HPDE6-E6E7 (cell line): ENCODE results near the gene CBFA2T2.
"Not testable (repeated sequence)": the region's sequence is repeated elsewhere in the genome, so short reads cannot be mapped to it uniquely, and the experiment has no call there.

ENCODE experiments used
- DNase-seq: peaks from one replicate; pipeline ENCODE4 v3.0.0; 2011; ENCODE audit warnings: missing footprints; ENCODE audit errors: extremely low spot score

CBFA2T2 gene

GRCh38 chr20:33549229-33549999, 59.5 kb downstream of the CBFA2T2 start:
- no peak for DNase-seq

GRCh38 chr20:33551778-33552177, 61.9 kb downstream of the CBFA2T2 start:
- DNase-seq, result no peak

GRCh38 chr20:33552519-33552918, 62.6 kb downstream of the CBFA2T2 start:
- no peak for DNase-seq

GRCh38 chr20:33553516-33553915, 63.6 kb downstream of the CBFA2T2 start:
- no peak for DNase-seq

- DNase-seq, result peak; percentile 89
Observed at GRCh38 chr20:33554914-33555420, 65.1 kb downstream of the CBFA2T2 start.

GRCh38 chr20:33555755-33556154, 65.9 kb downstream of the CBFA2T2 start:
- no peak for DNase-seq

GRCh38 chr20:33556246-33556645, 66.3 kb downstream of the CBFA2T2 start:
- no peak for DNase-seq

- DNase-seq, result no peak
Observed at GRCh38 chr20:33558348-33559144, 68.7 kb downstream of the CBFA2T2 start.

GRCh38 chr20:33559212-33559611, 69.3 kb downstream of the CBFA2T2 start:
- no peak for DNase-seq

GRCh38 chr20:33560026-33560425, 70.1 kb downstream of the CBFA2T2 start:
- no peak for DNase-seq

- not testable (repeated sequence) for DNase-seq
Observed at GRCh38 chr20:33561053-33561452, 71.2 kb downstream of the CBFA2T2 start.

- peak; percentile 79 for DNase-seq
Observed at GRCh38 chr20:33561692-33562601, 72.1 kb downstream of the CBFA2T2 start.

- no peak for DNase-seq
Observed at GRCh38 chr20:33563788-33564187, 73.9 kb downstream of the CBFA2T2 start.

- DNase-seq, result no peak
Observed at GRCh38 chr20:33566781-33567603, 77.1 kb downstream of the CBFA2T2 start.

GRCh38 chr20:33567949-33568348, 78.1 kb downstream of the CBFA2T2 start:
- DNase-seq, result no peak

- no peak for DNase-seq
Observed at GRCh38 chr20:33568378-33568777, 78.5 kb downstream of the CBFA2T2 start.

GRCh38 chr20:33568868-33569801, 79.2 kb downstream of the CBFA2T2 start:
- DNase-seq, result no peak

GRCh38 chr20:33569802-33570391, 80.0 kb downstream of the CBFA2T2 start:
- DNase-seq, result peak; percentile 60

- DNase-seq, result no peak
Observed at GRCh38 chr20:33570743-33571142, 80.8 kb downstream of the CBFA2T2 start.
